Neutrophil (primary cell): ENCODE results near the gene CLEC19A.

Experiments
- H3K27ac ChIP-seq: fragments of 200-600 bp; sonication (generic); 2 replicates; pipeline ENCODE4 v1.5.1; 2016; ENCODE audit warnings: mild to moderate bottlenecking, moderate library complexity
- H3K27me3 ChIP-seq: fragments of 200-600 bp; sonication (generic); 2 replicates; pipeline ENCODE4 v1.6.0; 2016; ENCODE audit warnings: mild to moderate bottlenecking
- H3K36me3 ChIP-seq: fragments of 200-600 bp; sonication (generic); 2 replicates; pipeline ENCODE4 v1.5.1; 2017
- H3K4me1 ChIP-seq, 2 experiments: fragments of 200-600 bp in 1 of 2; sonication (generic) in 1 of 2; 1 replicate in 1 of 2; 2 replicates in 1 of 2; pipeline versions ENCODE4 v1.5.1 to v1.6.1; 2013 to 2016; ENCODE audit warnings: low read depth in 1 of 2, low read length in 1 of 2, mild to moderate bottlenecking in 1 of 2, moderate library complexity in 1 of 2; ENCODE audit not compliant: control insufficient read depth in 1 of 2, insufficient read depth in 1 of 2
- H3K4me3 ChIP-seq, 2 experiments: fragments of 200-600 bp in 1 of 2; sonication (generic) in 1 of 2; 1 replicate in 1 of 2; 2 replicates in 1 of 2; pipeline ENCODE4 v1.5.1; 2013 to 2016; ENCODE audit warnings: low read depth in 1 of 2, low read length in 1 of 2, mild to moderate bottlenecking in 1 of 2, moderate library complexity in 1 of 2
- H3K9me3 ChIP-seq: fragments of 200-600 bp; sonication (generic); 2 replicates; pipeline ENCODE4 v1.5.1; 2016
- TF ChIP-seq, protein P1 (sequence below): fragments of 200-600 bp; sonication (generic); IDR thresholded peaks from 2 replicates; pipeline ENCODE4 v1.5.1; 2016; ENCODE audit warnings: antibody characterized with exemption

The CLEC19A gene

DNA sequence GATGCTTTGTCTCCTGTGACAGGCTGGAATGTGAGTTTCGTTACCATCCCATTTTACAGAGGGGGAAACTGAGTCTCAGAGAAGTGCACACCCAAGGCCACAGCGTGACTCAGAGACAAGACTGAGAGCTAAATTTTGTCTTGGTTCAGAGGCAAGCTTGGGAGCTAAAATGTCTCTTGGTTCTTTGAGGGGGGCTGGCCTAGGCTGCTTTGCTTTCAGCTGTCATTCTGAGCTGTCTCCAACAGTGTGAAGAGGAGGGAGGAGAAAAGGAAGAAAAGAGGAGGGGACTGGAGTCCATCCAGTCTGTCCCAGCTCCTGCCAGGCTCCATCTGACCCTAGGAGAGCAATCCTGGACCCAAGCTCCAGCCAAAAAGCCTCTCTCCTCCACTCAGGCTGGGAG, at the start of gene CLEC19A:
Gene CLEC19A (plus strand): TSS at position 301 of the 400 bp plus-strand sequence. CDS start 121 bp downstream, outside the sequence.
- Histone ChIP-seq H3K4me3 (no peak within 1 kb of the TSS), H3K9me3 (no peaks in the 10 kb centered on the region), H3K4me1 (no peaks in the 10 kb centered on the region), H3K27me3 (no peaks in the 10 kb centered on the region), H3K27ac (no peak within 1 kb of the TSS), H3K36me3 (no peaks in the 10 kb centered on the region)
- TF ChIP-seq, protein P1, sequence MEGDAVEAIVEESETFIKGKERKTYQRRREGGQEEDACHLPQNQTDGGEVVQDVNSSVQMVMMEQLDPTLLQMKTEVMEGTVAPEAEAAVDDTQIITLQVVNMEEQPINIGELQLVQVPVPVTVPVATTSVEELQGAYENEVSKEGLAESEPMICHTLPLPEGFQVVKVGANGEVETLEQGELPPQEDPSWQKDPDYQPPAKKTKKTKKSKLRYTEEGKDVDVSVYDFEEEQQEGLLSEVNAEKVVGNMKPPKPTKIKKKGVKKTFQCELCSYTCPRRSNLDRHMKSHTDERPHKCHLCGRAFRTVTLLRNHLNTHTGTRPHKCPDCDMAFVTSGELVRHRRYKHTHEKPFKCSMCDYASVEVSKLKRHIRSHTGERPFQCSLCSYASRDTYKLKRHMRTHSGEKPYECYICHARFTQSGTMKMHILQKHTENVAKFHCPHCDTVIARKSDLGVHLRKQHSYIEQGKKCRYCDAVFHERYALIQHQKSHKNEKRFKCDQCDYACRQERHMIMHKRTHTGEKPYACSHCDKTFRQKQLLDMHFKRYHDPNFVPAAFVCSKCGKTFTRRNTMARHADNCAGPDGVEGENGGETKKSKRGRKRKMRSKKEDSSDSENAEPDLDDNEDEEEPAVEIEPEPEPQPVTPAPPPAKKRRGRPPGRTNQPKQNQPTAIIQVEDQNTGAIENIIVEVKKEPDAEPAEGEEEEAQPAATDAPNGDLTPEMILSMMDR, result no peak

DNA sequence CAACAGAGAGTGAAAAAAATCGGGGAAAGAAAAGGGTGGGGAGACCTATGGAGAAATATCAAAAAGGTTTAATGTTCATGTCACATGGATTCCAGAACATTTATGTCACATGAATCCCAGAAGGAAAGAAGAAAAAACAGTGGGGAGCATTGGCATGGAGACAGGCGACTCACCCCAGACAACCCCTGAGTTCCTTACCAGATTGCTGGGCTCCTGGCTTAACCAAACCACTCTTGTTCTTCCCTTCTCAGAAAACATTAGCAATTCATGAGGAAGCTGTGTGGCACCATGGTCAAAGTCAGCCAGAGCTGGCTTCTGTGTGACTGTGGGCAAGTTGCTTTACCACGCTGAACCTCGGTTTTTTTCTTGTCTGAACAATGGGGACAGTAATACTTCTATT, 49.6 kb upstream of the CLEC19A start:
- H3K4me3 ChIP-seq, result no peak overlapping the region
- no peaks in the 10 kb centered on the region for H3K9me3 ChIP-seq
- H3K27ac ChIP-seq, result no peak overlapping the region
- no peaks in the 10 kb centered on the region for H3K36me3 ChIP-seq
- no peaks in the 10 kb centered on the region for H3K27me3 ChIP-seq
- TF ChIP-seq, protein P1, result no peak
- H3K4me1 ChIP-seq, result no peaks in the 10 kb centered on the region

DNA sequence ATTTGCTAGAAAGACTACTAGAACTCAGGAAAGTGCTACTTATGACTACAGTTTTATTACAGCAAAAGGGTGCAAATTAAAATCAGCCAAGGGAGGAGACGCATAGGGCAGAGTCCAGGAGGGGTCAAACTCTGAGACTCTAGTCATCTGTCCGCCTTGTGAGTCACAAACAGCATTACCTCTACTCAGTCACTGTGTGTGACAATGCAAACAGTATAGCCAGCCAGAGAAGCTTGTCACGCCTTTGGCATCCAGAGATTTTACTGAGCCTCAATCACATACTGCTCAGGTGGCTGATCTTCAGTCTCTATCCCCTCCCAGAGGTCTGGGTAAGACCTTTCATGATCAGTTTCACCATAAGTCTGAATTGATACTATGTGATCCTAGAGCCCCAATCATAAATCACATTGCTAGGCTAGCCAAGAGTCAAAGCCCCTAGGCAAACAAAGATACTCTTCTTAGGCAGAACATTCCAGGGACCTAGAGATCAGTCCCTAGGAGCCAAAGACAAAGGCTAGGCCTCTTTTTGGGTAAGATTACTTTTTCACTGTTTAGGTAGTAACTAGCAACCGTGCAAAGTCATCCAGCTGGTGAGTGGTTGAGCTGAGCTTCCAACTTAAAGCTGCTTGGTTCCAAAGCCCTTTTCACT, 48.8 kb upstream of the CLEC19A start:
- Histone ChIP-seq H3K9me3 (no peaks in the 10 kb centered on the region), H3K27ac (no peak overlapping the region), H3K36me3 (no peaks in the 10 kb centered on the region), H3K27me3 (no peaks in the 10 kb centered on the region), H3K4me1 (no peaks in the 10 kb centered on the region), H3K4me3 (no peak overlapping the region)
- TF ChIP-seq, protein P1, result no peak

DNA sequence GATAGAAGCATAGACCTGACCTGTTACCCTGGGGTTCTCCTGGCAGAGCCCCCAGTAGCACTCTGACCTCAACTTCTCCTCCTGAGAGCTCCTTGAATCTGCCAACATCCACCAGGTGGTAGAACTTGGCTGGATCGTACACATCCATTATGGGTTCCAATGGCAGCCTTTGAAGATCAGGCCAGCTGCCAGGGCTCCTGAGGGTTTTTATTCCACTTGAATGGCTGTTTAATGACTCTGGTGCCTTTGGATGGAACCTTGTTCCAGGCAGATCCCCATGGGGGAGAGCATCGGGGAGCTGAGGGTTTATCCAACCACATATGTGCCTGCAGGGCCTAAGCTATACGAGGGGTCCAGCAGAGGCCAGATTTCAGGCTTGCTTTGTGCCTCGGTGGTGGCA, 47.1 kb upstream of the CLEC19A start:
- Histone ChIP-seq H3K9me3 (no peaks in the 10 kb centered on the region), H3K4me3 (no peak overlapping the region), H3K27me3 (no peaks in the 10 kb centered on the region), H3K4me1 (no peaks in the 10 kb centered on the region), H3K27ac (no peak overlapping the region), H3K36me3 (no peaks in the 10 kb centered on the region)
- TF ChIP-seq, protein P1, result no peak

DNA sequence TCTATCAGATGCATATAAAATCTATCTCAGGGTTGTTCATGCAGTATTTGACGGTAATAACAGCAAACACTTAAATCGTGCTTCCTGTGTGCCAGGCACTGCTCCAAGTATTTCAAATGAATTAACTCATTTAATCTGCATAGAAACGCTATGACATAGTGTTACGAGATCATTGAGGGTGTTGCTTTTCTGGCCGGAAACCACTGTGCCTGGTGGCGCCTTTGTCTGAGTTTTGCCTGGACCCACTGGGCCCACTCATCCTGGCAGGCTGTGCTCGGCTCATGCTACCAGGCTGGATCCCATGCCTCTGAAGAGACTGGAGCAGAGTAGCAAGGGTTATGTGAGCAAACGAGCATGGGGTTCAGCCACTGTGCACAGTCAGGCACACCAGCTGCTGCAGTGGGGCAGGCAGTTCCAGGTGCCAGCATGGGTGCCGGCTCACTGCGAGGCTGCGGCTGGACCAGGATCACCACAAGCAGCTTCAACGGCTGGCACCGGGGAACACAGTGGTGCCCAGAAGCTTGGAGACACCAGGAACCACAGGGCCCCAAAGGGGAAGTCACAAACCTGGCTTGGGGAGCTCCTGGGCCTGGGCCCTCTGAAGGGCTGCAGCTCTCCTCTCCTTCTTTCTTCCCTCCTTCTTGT, 45.9 kb upstream of the CLEC19A start:
- Histone ChIP-seq H3K4me3 (no peak overlapping the region), H3K4me1 (no peaks in the 10 kb centered on the region), H3K36me3 (no peaks in the 10 kb centered on the region), H3K27me3 (no peaks in the 10 kb centered on the region), H3K9me3 (no peaks in the 10 kb centered on the region), H3K27ac (no peak overlapping the region)
- TF ChIP-seq, protein P1, result no peak
